Effector memory CD4-positive, alpha-beta T cell (primary cell): Measurements from ENCODE around the gene PLXDC1.

Experiments used
- DNase-seq, 3 donors: peaks; one replicate each; pipeline ENCODE4 v3.0.0-alpha.2; 2020
- H3K27ac ChIP-seq: 2 replicates; pipeline ENCODE4 v1.7.0; 2013; ENCODE audit warnings: mild to moderate bottlenecking, low read length, moderate library complexity; ENCODE audit not compliant: insufficient read depth, poor library complexity, severe bottlenecking
- H3K27me3 ChIP-seq: replicated peaks from 2 replicates; pipeline ENCODE4 v1.7.0; 2013; ENCODE audit warnings: mild to moderate bottlenecking, low read length; ENCODE audit not compliant: insufficient read depth, control insufficient read depth, poor library complexity, severe bottlenecking
- H3K36me3 ChIP-seq: 2 replicates; pipeline ENCODE4 v1.7.0; 2013; ENCODE audit warnings: mild to moderate bottlenecking, low read length, moderate library complexity; ENCODE audit not compliant: control insufficient read depth, insufficient read depth
- H3K4me1 ChIP-seq: 2 replicates; pipeline ENCODE4 v1.7.0; 2013; ENCODE audit warnings: low read length, mild to moderate bottlenecking; ENCODE audit not compliant: control insufficient read depth, insufficient read depth, poor library complexity, severe bottlenecking
- H3K4me3 ChIP-seq: 2 replicates; pipeline ENCODE4 v1.7.0; 2013; ENCODE audit warnings: low read length, low read depth, mild to moderate bottlenecking; ENCODE audit not compliant: insufficient read depth, poor library complexity, severe bottlenecking
- H3K9me3 ChIP-seq: 2 replicates; pipeline ENCODE4 v1.7.0; 2013; ENCODE audit warnings: mild to moderate bottlenecking, low read length, moderate library complexity; ENCODE audit not compliant: control insufficient read depth

Gene PLXDC1

DNA sequence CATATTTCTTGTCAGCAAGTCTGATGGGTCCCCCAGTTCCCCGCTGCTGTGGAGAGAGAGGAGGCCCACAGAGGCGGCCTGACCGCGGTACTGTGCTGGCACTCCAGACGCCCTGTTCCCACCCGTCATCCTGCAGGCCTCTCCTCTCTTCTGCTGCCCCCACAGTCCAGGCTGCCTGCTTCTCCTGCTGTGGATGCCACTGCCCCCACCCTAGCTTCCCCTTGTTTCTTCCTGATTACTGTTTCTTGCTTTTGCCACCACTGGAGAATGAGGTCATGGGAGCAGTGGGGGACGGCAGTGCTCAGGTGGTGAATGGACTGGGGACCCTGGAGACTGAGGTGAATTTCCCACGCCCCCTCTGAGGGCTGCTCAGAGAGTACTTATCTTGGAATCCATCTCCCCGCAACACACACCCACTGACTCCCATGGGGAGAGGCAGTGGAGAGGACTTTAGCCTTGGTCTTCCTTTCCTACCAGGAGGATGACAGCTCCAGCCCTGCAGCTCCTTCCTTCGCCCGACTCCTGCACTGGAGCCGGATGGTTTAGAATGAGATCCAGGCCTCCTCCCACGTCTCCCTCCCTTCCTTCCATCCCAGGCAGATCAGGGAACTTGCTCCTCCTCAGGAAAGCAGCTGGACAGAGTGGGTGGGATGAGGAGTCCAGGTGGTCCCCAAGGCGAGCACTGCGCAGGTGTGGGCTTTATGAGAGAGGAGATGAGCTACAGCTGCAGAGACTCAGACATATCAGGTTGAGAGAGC is 60.4 kb downstream of the PLXDC1 start:
- Histone ChIP-seq H3K36me3 (no peaks in the 10 kb centered on the region), H3K9me3 (no peaks in the 10 kb centered on the region), H3K4me1 (peaks cover 51% of the 10 kb centered on the region), H3K27ac (peak overlapping the region; percentile 29), H3K27me3 (no peaks in the 10 kb centered on the region), H3K4me3 (no peak overlapping the region)
- DNase-seq: no peak

DNA sequence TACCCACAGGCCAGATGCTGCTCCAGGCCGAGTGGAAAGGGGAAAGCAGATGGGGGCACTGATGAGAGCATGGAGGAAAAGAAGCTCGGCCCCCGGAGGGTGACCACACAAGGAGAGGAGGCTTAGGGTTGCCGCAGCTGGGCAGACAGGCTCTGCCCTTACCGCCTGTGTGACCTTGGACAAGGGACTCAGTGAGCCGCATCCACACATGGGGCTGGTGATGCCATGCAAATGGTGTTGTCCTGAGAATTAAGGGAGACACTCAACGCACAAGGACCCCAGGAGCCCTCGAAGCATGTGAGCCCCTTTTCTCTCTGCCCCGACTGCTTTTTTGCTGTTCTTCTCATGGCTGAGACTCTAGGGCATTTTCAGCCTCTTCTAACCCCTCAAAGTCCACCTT is 61.0 kb downstream of the PLXDC1 start:
- Histone ChIP-seq H3K9me3 (no peaks in the 10 kb centered on the region), H3K36me3 (no peaks in the 10 kb centered on the region), H3K4me3 (no peak overlapping the region), H3K4me1 (peaks cover 44% of the 10 kb centered on the region), H3K27me3 (no peaks in the 10 kb centered on the region), H3K27ac (peak overlapping the region; percentile 29)
- DNase-seq: no peak

DNA sequence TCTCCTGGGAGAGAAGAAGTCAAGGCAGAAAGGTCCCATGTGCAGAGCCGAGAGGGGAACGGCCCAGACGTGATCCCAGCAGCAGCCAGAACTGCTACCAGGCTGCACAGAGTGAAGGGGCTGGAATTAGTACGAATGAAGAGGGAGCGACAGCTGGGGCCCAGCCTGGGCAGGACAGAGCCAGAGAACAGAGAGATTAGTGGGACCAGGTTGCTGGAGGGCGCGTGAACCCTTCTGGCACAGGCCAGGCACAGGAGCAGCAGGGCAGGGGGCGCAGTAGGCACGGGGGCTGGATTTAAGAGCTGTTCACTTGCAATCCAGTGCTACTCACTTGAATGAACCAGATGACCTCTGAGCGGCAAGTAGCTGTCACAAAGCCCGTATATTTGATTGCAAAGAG is 66.9 kb downstream of the PLXDC1 start:
- no peak for DNase-seq
- Histone ChIP-seq H3K27ac (no peak overlapping the region), H3K36me3 (no peaks in the 10 kb centered on the region), H3K4me1 (no peaks in the 10 kb centered on the region), H3K4me3 (no peak overlapping the region), H3K27me3 (no peaks in the 10 kb centered on the region), H3K9me3 (no peaks in the 10 kb centered on the region)

DNA sequence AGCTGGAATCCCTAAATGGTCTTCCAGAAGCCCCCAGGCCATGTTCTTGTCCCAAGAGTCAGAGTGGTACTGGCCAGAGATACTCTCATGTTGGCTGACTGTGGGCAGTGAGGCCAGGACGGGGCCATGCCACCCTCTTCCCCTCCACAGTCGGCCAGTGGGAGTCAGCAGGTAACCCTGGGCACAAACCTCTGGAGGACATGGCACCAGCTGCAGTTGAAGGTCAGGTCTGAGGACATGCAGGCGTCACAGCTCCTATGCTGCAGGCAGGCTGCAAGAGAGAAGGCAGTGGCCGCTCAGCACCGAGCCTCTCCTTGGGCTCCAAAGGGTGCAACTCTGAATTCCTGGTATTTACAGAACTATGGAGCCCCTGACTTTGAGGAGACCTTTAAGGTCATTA is 68.2 kb downstream of the PLXDC1 start:
- no peaks in the 10 kb centered on the region for H3K27me3 ChIP-seq
- H3K27ac ChIP-seq: no peak overlapping the region
- H3K4me3 ChIP-seq: no peak overlapping the region
- no peaks in the 10 kb centered on the region for H3K9me3 ChIP-seq
- no peak for DNase-seq
- H3K4me1 ChIP-seq: no peaks in the 10 kb centered on the region
- no peaks in the 10 kb centered on the region for H3K36me3 ChIP-seq

DNA sequence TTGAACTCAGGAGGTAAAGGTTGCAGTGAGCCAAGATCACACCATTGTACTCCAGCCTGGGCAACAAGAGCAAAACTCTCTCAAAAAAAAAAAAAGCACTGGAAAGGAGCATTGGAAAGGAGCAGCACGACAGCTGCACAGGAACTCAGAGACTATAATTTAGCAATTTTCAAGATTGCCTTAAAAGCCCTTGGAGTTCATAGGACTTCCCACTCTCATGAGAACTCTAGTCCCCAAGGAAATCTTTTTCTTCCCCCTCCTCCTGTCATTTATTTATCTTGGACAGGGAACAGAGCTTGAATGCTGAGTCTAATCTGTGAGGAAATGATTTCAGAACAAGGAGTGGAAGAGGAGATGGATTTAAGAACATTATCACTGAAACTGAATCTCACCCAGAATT is 69.0 kb downstream of the PLXDC1 start:
- Histone ChIP-seq H3K36me3 (no peaks in the 10 kb centered on the region), H3K27me3 (no peaks in the 10 kb centered on the region), H3K4me3 (no peak overlapping the region), H3K27ac (no peak overlapping the region), H3K9me3 (no peaks in the 10 kb centered on the region), H3K4me1 (no peaks in the 10 kb centered on the region)
- no peak for DNase-seq

DNA sequence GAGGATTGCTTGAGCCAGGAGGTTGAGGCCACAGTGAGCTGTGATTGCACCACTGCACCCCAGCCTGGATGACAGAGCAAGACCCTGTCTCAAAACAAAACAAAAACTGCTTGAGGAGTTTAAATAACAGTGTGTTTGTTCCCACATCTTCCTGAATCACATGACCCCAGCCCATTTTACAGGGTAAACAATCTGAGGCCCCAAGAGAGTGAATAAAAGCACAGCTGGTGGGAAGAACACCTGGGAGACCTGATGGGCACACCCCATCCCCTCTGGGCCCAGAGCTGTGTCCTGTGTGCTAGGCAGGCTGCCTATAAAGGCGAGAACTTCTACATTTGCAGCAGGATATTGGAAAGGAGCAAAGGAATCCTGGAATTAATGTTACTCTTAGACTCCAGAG is 69.6 kb downstream of the PLXDC1 start:
- DNase-seq: no peak
- Histone ChIP-seq H3K27ac (no peak overlapping the region), H3K27me3 (no peaks in the 10 kb centered on the region), H3K9me3 (no peaks in the 10 kb centered on the region), H3K36me3 (no peaks in the 10 kb centered on the region), H3K4me1 (no peaks in the 10 kb centered on the region), H3K4me3 (no peak overlapping the region)

DNA sequence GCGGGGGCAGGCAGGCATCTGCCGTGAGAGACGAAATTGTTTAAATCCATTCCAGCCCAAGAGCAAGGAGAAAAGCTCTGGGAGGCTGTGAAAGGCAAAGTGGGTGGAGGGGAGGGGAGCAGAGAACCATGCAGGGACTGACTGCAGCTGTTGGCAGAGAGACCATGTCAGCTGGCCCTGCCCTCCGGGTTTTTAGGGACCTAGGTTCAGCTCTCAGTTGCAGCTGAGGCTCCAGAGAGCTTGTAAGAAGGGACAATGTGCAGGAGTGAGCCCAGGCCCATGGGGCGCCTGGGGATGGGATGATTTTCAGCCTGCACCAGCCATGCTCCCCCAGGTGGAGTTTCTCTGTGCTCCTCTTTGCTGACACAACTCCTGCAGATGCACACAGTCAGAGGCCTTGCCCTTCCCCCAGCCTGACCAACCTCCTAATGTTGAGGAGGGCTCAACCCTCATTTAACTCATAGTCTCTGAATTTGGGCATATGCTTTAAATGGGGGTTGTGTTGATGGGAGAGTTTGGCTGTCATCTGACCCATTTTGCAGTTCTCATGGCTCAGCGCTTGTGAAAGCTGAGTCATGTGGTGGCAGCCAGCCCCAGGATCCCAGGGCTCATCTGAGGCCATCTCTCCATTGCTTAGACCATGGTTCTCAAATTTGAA is 70.9 kb downstream of the PLXDC1 start:
- no peaks in the 10 kb centered on the region for H3K36me3 ChIP-seq
- DNase-seq: no peak
- no peaks in the 10 kb centered on the region for H3K4me1 ChIP-seq
- no peak overlapping the region for H3K27ac ChIP-seq
- H3K4me3 ChIP-seq: no peak overlapping the region
- no peaks in the 10 kb centered on the region for H3K9me3 ChIP-seq
- no peaks in the 10 kb centered on the region for H3K27me3 ChIP-seq

DNA sequence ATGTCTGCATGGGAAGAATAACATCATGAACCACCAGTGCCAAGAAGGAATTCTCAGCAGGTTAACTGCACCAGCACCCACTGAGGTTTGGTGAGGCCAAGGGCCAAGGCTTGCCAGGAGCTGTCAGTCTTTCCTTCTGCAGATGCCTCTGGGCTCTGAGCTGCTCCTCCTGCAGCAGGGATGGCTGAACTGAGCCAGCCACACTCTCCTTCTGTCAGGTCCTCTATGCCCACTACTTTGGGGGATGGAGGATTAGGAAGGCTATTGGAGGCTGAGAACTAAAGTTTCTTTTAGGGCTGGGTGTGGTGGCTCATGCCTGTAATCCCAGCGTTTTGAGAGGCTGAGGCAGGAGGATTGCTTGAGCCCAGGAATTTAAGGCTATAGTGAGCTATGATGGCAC is 71.6 kb downstream of the PLXDC1 start:
- no peak for DNase-seq
- H3K36me3 ChIP-seq: no peaks in the 10 kb centered on the region
- no peak overlapping the region for H3K4me3 ChIP-seq
- H3K4me1 ChIP-seq: no peaks in the 10 kb centered on the region
- H3K9me3 ChIP-seq: no peaks in the 10 kb centered on the region
- H3K27ac ChIP-seq: no peak overlapping the region
- no peaks in the 10 kb centered on the region for H3K27me3 ChIP-seq

DNA sequence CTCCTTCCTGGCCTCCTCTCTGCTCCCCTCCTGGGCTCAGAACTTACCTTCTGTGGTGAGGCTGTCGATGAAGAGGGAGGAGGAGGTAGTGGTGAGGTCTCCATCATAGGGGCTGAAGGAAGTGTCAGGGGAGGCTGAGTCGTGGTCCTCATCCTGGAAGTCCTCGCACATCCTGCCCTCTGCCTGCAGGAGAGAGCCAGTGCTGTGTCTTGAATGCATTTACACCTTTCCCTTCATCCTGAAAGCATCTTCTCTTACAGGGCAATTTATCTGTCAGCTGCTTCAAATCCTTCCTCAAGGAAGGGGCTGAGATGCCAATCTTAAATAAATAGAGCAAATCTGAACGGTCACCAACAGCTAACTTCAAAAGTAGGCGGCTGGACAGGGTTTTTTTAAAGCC is 73.6 kb downstream of the PLXDC1 start:
- Histone ChIP-seq H3K27me3 (no peaks in the 10 kb centered on the region), H3K4me1 (no peaks in the 10 kb centered on the region), H3K4me3 (no peak overlapping the region), H3K27ac (no peak overlapping the region), H3K9me3 (no peaks in the 10 kb centered on the region), H3K36me3 (no peaks in the 10 kb centered on the region)
- no peak for DNase-seq

DNA sequence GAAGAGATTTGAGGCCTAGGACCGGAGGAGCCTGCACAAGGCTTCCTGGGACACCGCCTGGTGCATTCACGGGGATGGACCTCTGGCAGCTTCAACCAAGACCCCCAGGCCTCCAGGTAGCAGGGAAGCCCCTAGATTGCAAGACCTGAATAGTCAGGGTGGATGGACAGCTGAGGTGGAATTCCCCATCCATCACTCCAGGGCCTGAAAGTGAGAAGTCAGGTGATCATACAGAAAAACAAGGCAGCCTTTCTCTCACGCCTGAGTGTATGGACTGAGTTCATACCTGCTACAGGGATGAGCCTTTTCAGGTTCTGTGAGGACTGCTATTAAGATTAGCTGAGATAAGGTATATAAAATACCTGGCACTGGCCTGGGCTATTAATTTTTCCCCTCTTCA is 74.2 kb downstream of the PLXDC1 start:
- no peaks in the 10 kb centered on the region for H3K4me1 ChIP-seq
- H3K9me3 ChIP-seq: no peaks in the 10 kb centered on the region
- DNase-seq: no peak
- H3K27me3 ChIP-seq: no peaks in the 10 kb centered on the region
- H3K4me3 ChIP-seq: no peak overlapping the region
- H3K27ac ChIP-seq: no peak overlapping the region
- no peaks in the 10 kb centered on the region for H3K36me3 ChIP-seq
